K562 (cell line): ENCODE data around the gene ACVR2B. TPM values are rescaled to one million over a fixed set of nuclear protein-coding genes. Genes with fewer than 3 reads are reported as not detected.

ENCODE experiments used
- ADNP ChIP-seq: fragments of 200-800 bp; sonication (Bioruptor generic); IDR thresholded peaks from 2 replicates; pipeline ENCODE4 v1.6.1; 2016; ENCODE audit warnings: missing genetic modification characterization, missing compliant biosample characterization
- C11orf30 ChIP-seq: fragments of 450-650 bp; IDR thresholded peaks from 2 replicates; pipeline ENCODE4 v1.6.1; 2016; ENCODE audit warnings: low read depth, mild to moderate bottlenecking
- E2F3 ChIP-seq: fragments of 250-450 bp; sonication (Bioruptor Pico); IDR thresholded peaks from 2 replicates; pipeline ENCODE4 v1.4.0; 2020; ENCODE audit warnings: mild to moderate bottlenecking
- ETV5 ChIP-seq: sonication (generic); formaldehyde crosslinking; IDR thresholded peaks from 2 replicates; pipeline ENCODE4 v1.4.0; 2020; ENCODE audit warnings: low read depth, mild to moderate bottlenecking, missing genetic modification reagents
- MCM7 ChIP-seq, 2 experiments: fragments of 450-650 bp; IDR thresholded peaks; 2 replicates each; pipeline ENCODE4 v1.6.1; 2016 to 2018
- MXI1 ChIP-seq: IDR thresholded peaks from 2 replicates; pipeline ENCODE4 v1.6.1; 2011; ENCODE audit warnings: low read depth, mild to moderate bottlenecking, improper control_type of control experiment, low read length
- NRF1 ChIP-seq, 2 experiments: fragments of 450-650 bp; IDR thresholded peaks in 1 of 2; conservative IDR thresholded peaks in 1 of 2; 2 replicates each; pipeline ENCODE4 v1.6.1; 2014; ENCODE audit warnings: mild to moderate bottlenecking in 2 of 2
- POLR2AphosphoS2 ChIP-seq: IDR thresholded peaks from 2 replicates; pipeline ENCODE4 v1.6.1; 2012; ENCODE audit warnings: low read length, improper control_type of control experiment
- RFX7 ChIP-seq: fragments of 250-450 bp; sonication (Bioruptor Pico); IDR thresholded peaks from 2 replicates; pipeline ENCODE4 v1.5.1; 2021; ENCODE audit warnings: mild to moderate bottlenecking
- TAF1 ChIP-seq: IDR thresholded peaks from 2 replicates; pipeline ENCODE4 v1.6.1; 2011; ENCODE audit warnings: mild to moderate bottlenecking, low read length, moderate library complexity; ENCODE audit not compliant: insufficient read depth, control insufficient read depth, severe bottlenecking; ENCODE audit errors: extremely low read depth
- TBP ChIP-seq: optimal IDR thresholded peaks from 2 replicates; pipeline ENCODE3; 2011; ENCODE audit warnings: low read depth, low read length, improper control_type of control experiment
- TCF3 ChIP-seq: sonication (generic); formaldehyde crosslinking; IDR thresholded peaks from 2 replicates; pipeline ENCODE4 v1.4.0; 2020; ENCODE audit warnings: mild to moderate bottlenecking, missing genetic modification reagents
- ZNF280B ChIP-seq: fragments of 250-450 bp; sonication (Bioruptor Pico); IDR thresholded peaks from 2 replicates; pipeline ENCODE4 v1.5.1; 2021; ENCODE audit warnings: mild to moderate bottlenecking
- ZNF589 ChIP-seq: fragments of 200-800 bp; sonication (Bioruptor generic); IDR thresholded peaks from 2 replicates; pipeline ENCODE4 v1.6.1; 2016; ENCODE audit warnings: low read depth, missing genetic modification characterization, missing compliant biosample characterization
- ZNF780A ChIP-seq: fragments of 250-450 bp; sonication (Bioruptor Pico); IDR thresholded peaks from 2 replicates; pipeline ENCODE4 v1.5.0; 2021; ENCODE audit warnings: mild to moderate bottlenecking
- polyA plus RNA-seq, 8 experiments: library from polyadenylated mRNA; depleted of rRNA in 4 of 8; stranded (reverse) in 5 of 8; unstranded in 3 of 8; fragments of >200 nt; fragmentation: Nextera tagmentation in 2 of 8; fragmentation: Illumina TruSeq in 1 of 8; extraction: Ambion mirVana in 2 of 8; extraction: Trizol in 1 of 8; gene quantifications; 2 replicates each; pipeline versions ENCODE4 v1.2.1 to v1.2.3, GENCODE V29; 2011 to 2014; ENCODE audit warnings: inconsistent platforms in 1 of 8, missing spikeins in 1 of 8
- total RNA-seq, 7 experiments: library from RNA; depleted of rRNA in 6 of 7; stranded (reverse); fragments of >200 nt in 6 of 7; fragmentation: Illumina TruSeq in 2 of 7; extraction: Trizol in 2 of 7; gene quantifications; 2 replicates each; pipeline versions ENCODE4 v1.2.1 to v1.2.3, GENCODE V29; 2011 to 2021; ENCODE audit warnings: low replicate concordance in 1 of 7
- TF ChIP-seq, protein P1 (sequence below): fragments of 450-650 bp; IDR thresholded peaks from 2 replicates; pipeline ENCODE4 v1.7.1; 2018; ENCODE audit warnings: mild to moderate bottlenecking, low read depth; ENCODE audit not compliant: partially characterized antibody
- TF ChIP-seq, protein P2 (sequence below): fragments of 250-450 bp; sonication (Bioruptor Pico); IDR thresholded peaks from 2 replicates; pipeline ENCODE4 v1.8.0; 2021; ENCODE audit warnings: moderate library complexity, mild to moderate bottlenecking, inconsistent platforms
- TF ChIP-seq, protein P3 (sequence below), 2 experiments: IDR thresholded peaks in 1 of 2; conservative IDR thresholded peaks in 1 of 2; 2 replicates each; pipeline ENCODE4 v1.6.1; 2016; ENCODE audit warnings: low read depth in 2 of 2, mild to moderate bottlenecking in 1 of 2, missing compliant biosample characterization in 1 of 2, missing genetic modification characterization in 1 of 2, moderate library complexity in 1 of 2

The ACVR2B gene
- total and polyA plus RNA-seq, 9 of the 15 experiments (the other 6 are each of a cell fraction or from before 2014, with no cell fraction given): 1.8 to 23.7 (median 7.1) TPM

GRCh38 chr3:38453075-38453912 lies at the start of gene ACVR2B (continued):
- no peak for TF ChIP-seq RFX7 (CRISPR knock-in tag)
- 0 out of 2 replicates have a peak, but pooled peaks have one; percentile 41 for TF ChIP-seq POLR2AphosphoS2
- TF ChIP-seq TBP: no peak
- peak; percentile 21 to 30; a peak in 1 of 4 replicates for TF ChIP-seq NRF1 (conservative IDR thresholded peaks at IDR 0.05 in 1 of 2, IDR thresholded peaks at IDR 0.05 in 1 of 2)
- no peak for TF ChIP-seq ZNF780A (CRISPR knock-in tag)
- no peak for TF ChIP-seq MXI1
- TF ChIP-seq, protein P1, sequence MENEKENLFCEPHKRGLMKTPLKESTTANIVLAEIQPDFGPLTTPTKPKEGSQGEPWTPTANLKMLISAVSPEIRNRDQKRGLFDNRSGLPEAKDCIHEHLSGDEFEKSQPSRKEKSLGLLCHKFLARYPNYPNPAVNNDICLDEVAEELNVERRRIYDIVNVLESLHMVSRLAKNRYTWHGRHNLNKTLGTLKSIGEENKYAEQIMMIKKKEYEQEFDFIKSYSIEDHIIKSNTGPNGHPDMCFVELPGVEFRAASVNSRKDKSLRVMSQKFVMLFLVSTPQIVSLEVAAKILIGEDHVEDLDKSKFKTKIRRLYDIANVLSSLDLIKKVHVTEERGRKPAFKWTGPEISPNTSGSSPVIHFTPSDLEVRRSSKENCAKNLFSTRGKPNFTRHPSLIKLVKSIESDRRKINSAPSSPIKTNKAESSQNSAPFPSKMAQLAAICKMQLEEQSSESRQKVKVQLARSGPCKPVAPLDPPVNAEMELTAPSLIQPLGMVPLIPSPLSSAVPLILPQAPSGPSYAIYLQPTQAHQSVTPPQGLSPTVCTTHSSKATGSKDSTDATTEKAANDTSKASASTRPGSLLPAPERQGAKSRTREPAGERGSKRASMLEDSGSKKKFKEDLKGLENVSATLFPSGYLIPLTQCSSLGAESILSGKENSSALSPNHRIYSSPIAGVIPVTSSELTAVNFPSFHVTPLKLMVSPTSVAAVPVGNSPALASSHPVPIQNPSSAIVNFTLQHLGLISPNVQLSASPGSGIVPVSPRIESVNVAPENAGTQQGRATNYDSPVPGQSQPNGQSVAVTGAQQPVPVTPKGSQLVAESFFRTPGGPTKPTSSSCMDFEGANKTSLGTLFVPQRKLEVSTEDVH: peak; percentile 67
- TF ChIP-seq ETV5: no peak
- no peak for TF ChIP-seq MCM7 (IDR thresholded peaks at IDR 0.05)
- no peak for TF ChIP-seq ZNF589 (CRISPR knock-in tag)
- no peak for TF ChIP-seq ZNF280B (CRISPR knock-in tag)
- TF ChIP-seq, protein P2, sequence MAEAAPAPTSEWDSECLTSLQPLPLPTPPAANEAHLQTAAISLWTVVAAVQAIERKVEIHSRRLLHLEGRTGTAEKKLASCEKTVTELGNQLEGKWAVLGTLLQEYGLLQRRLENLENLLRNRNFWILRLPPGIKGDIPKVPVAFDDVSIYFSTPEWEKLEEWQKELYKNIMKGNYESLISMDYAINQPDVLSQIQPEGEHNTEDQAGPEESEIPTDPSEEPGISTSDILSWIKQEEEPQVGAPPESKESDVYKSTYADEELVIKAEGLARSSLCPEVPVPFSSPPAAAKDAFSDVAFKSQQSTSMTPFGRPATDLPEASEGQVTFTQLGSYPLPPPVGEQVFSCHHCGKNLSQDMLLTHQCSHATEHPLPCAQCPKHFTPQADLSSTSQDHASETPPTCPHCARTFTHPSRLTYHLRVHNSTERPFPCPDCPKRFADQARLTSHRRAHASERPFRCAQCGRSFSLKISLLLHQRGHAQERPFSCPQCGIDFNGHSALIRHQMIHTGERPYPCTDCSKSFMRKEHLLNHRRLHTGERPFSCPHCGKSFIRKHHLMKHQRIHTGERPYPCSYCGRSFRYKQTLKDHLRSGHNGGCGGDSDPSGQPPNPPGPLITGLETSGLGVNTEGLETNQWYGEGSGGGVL (CRISPR knock-in tag): no peak
- TF ChIP-seq, protein P3, sequence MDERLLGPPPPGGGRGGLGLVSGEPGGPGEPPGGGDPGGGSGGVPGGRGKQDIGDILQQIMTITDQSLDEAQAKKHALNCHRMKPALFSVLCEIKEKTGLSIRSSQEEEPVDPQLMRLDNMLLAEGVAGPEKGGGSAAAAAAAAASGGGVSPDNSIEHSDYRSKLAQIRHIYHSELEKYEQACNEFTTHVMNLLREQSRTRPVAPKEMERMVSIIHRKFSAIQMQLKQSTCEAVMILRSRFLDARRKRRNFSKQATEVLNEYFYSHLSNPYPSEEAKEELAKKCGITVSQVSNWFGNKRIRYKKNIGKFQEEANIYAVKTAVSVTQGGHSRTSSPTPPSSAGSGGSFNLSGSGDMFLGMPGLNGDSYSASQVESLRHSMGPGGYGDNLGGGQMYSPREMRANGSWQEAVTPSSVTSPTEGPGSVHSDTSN (CRISPR knock-in tag; IDR thresholded peaks at IDR 0.05; ENCODE audit: low read depth): no peak
- TF ChIP-seq, protein P3 (tag; conservative IDR thresholded peaks at IDR 0.05; ENCODE audit: low read depth): no peak
- peak; percentile 19; the same call in 1 of the 2 replicates for TF ChIP-seq TCF3 (CRISPR knock-in tag)
- no peak for TF ChIP-seq C11orf30
- TF ChIP-seq TAF1: peak; percentile 74
- peak; percentile 61; the same call in 1 of the 2 replicates for TF ChIP-seq E2F3 (CRISPR knock-in tag)
- TF ChIP-seq ADNP (tag): no peak
